ENCODE data around the gene BRI3BP. TPM values are rescaled to one million over a fixed set of nuclear protein-coding genes. Genes with fewer than 3 reads are reported as not detected.

BRI3BP gene
- total and polyA plus RNA-seq, 9 of the 15 experiments (the other 6 are each of a cell fraction or from before 2014, with no cell fraction given): 12.3 to 25.0 (median 16.6) TPM

- TF ChIP-seq ZNF318 (IDR thresholded peaks at IDR 0.05; ENCODE audit: borderline replicate concordance in 1 of 2, low read depth in 1 of 2) (no peak), RCOR1 (IDR thresholded peaks at IDR 0.05; ENCODE audit: borderline replicate concordance in 1 of 2, low read depth in 2 of 2, low read length in 2 of 2) (no peak), ELF2 (CRISPR knock-in tag; IDR thresholded peaks at IDR 0.05) (no peak)
Measured at GRCh38 chr12:125049093-125049458, 55.6 kb downstream of the BRI3BP start (continued).
